ENCODE results near the gene TLK2. TPM values are rescaled to one million over a fixed set of nuclear protein-coding genes. Genes with fewer than 3 reads are reported as not detected.

TLK2 gene
- total and polyA plus RNA-seq, 2 donors (not counting 3 experiments of a cell fraction or from before 2014, with no cell fraction given), result 30.7 to 40.7 TPM

- POLR2A ChIA-PET, result interaction anchor here (0.6 kb wide), 1 partner anchor 42 kb away, joined by 3 read pairs; no protein-coding TSS in a partner anchor
- BruUV-seq (replicated peaks), result no TSS peak
- Histone ChIP-seq H3K4me2 (ENCODE audit: insufficient read depth, low read length) (no peak overlapping the region), H2AFZ (ENCODE audit: low read depth, low read length) (no peak overlapping the region), H4K20me1 (replicated peaks; ENCODE audit: control insufficient read depth, extremely low read depth, insufficient read depth, low read length) (no peaks in the 10 kb centered on the region), H3K4me1 (ENCODE audit: control insufficient read depth, extremely low read depth, insufficient read depth, low read length) (no peaks in the 10 kb centered on the region), H3K4me3 (replicated peaks in 1 of 3; ENCODE audit: insufficient read depth in 1 of 3, low read depth in 1 of 3, low read length in 3 of 3) (no peak overlapping the region), H3K27ac (ENCODE audit: insufficient read depth, low read depth, low read length) (no peak overlapping the region), H3K36me3 (ENCODE audit: control insufficient read depth in 2 of 2, extremely low read depth in 1 of 2, insufficient read depth in 2 of 2, low read length in 2 of 2) (peaks cover 10 to 11% of the 10 kb centered on the region in 2 experiments), H3K9me3 (replicated peaks; ENCODE audit: control insufficient read depth, insufficient read depth, low read length) (no peaks in the 10 kb centered on the region), H3K27me3 (ENCODE audit: control insufficient read depth in 2 of 2, insufficient read depth in 2 of 2, low read length in 2 of 2) (no peaks in the 10 kb centered on the region), H3K9me1 (replicated peaks; ENCODE audit: control insufficient read depth, extremely low read depth, insufficient read depth, low read length) (no peaks in the 10 kb centered on the region), H3K79me2 (ENCODE audit: control insufficient read depth, insufficient read depth, low read length) (no peaks in the 10 kb centered on the region), H3K9ac (replicated peaks; ENCODE audit: extremely low read depth, insufficient read depth, low read length) (no peak overlapping the region)
- DNase-seq (ENCODE audit: low read depth, low spot score), result no peak
- CTCF ChIA-PET, result interaction anchor here (2.8 kb wide), 1 partner anchor 44 kb away, joined by 10 read pairs; no protein-coding TSS in a partner anchor
- intact Hi-C loops (cut with micrococcal nuclease), result no loop called here
- dilution Hi-C loops (cut with MboI; ENCODE audit: extremely low pct_ligation_motif_present, low sequenced_read_pairs), result no loop called here
- no peak for FAIRE-seq
- TF ChIP-seq POLR2AphosphoS5 (IDR thresholded peaks at IDR 0.05; ENCODE audit: insufficient read depth, low read depth, low read length) (no peak), FOS (IDR thresholded peaks at IDR 0.05; ENCODE audit: borderline replicate concordance, insufficient read depth, low read length) (no peak), EZH2 (IDR thresholded peaks at IDR 0.05; ENCODE audit: borderline replicate concordance, low read depth, low read length, severe bottlenecking) (no peak), MAX (IDR thresholded peaks at IDR 0.05; ENCODE audit: insufficient read depth, insufficient read length) (no peak), POLR2A (IDR thresholded peaks at IDR 0.05; ENCODE audit: low read depth, low read length) (no peak), GATA2 (IDR thresholded peaks at IDR 0.05; ENCODE audit: insufficient read depth, insufficient read length, low read depth, low read length) (no peak), JUN (IDR thresholded peaks at IDR 0.05; ENCODE audit: borderline replicate concordance, insufficient read depth, insufficient read length, low read depth) (no peak), MYC (IDR thresholded peaks at IDR 0.05; ENCODE audit: low read depth, low read length) (no peak), CTCF (IDR thresholded peaks at IDR 0.05; ENCODE audit: extremely low read depth in 1 of 2, insufficient read depth in 1 of 2, low read depth in 1 of 2, low read length in 2 of 2) (no peak)
These were observed 118.5 kb downstream of the TLK2 start for GRCh38 chr17:62597150-62597549.

Data from endothelial cell of umbilical vein (primary cell).